Trophoblast cell (in vitro differentiated cells and primary cell): ENCODE results near the gene EFHC2.

Experiments
- DNase-seq, 2 donors: peaks; one replicate each; pipeline ENCODE4 v3.0.0-alpha.2; 2016
- H2AFZ ChIP-seq: 2 replicates; pipeline ENCODE4 v1.6.1; 2013; ENCODE audit warnings: low read length, moderate library complexity, mild to moderate bottlenecking; ENCODE audit not compliant: insufficient read depth, poor library complexity
- H2AK5ac ChIP-seq: 2 replicates; pipeline ENCODE4 v1.6.1; 2013; ENCODE audit warnings: mild to moderate bottlenecking, low read length
- H2BK120ac ChIP-seq: 2 replicates; pipeline ENCODE4 v1.6.1; 2013; ENCODE audit warnings: low read length, mild to moderate bottlenecking, moderate library complexity; ENCODE audit not compliant: insufficient read depth, poor library complexity
- H2BK12ac ChIP-seq: 2 replicates; pipeline ENCODE4 v1.6.1; 2013; ENCODE audit warnings: mild to moderate bottlenecking, low read length, moderate library complexity
- H2BK5ac ChIP-seq: 2 replicates; pipeline ENCODE4 v1.6.1; 2013; ENCODE audit warnings: low read length, low read depth, moderate library complexity, mild to moderate bottlenecking; ENCODE audit not compliant: poor library complexity
- H3K14ac ChIP-seq: 2 replicates; pipeline ENCODE4 v1.6.1; 2013; ENCODE audit warnings: mild to moderate bottlenecking, low read length
- H3K18ac ChIP-seq: 2 replicates; pipeline ENCODE4 v1.6.1; 2013; ENCODE audit warnings: mild to moderate bottlenecking, low read length
- H3K23ac ChIP-seq: 2 replicates; pipeline ENCODE4 v1.6.1; 2013; ENCODE audit warnings: low read length
- H3K27ac ChIP-seq: 2 replicates; pipeline ENCODE4 v1.5.1; 2013; ENCODE audit warnings: low read depth, mild to moderate bottlenecking, inconsistent platforms, low read length, moderate library complexity
- H3K27me3 ChIP-seq: 2 replicates; pipeline ENCODE4 v1.6.1; 2013; ENCODE audit warnings: inconsistent platforms, mild to moderate bottlenecking, low read length, moderate library complexity; ENCODE audit not compliant: insufficient read depth
- H3K36me3 ChIP-seq, 2 experiments: 1 replicate in 1 of 2; 2 replicates in 1 of 2; pipeline ENCODE4 v1.6.1; 2013; ENCODE audit warnings: low read length in 2 of 2, mild to moderate bottlenecking in 2 of 2, moderate library complexity in 1 of 2; ENCODE audit not compliant: insufficient read depth in 2 of 2, control insufficient read depth in 1 of 2
- H3K4ac ChIP-seq: 2 replicates; pipeline ENCODE4 v1.6.1; 2013; ENCODE audit warnings: low read depth, mild to moderate bottlenecking, low read length, moderate library complexity
- H3K4me1 ChIP-seq, 2 experiments: 1 replicate in 1 of 2; 2 replicates in 1 of 2; pipeline ENCODE4 v1.6.1; 2013; ENCODE audit warnings: low read length in 2 of 2, mild to moderate bottlenecking in 2 of 2, moderate library complexity in 1 of 2; ENCODE audit not compliant: insufficient read depth in 2 of 2, control insufficient read depth in 1 of 2
- H3K4me2 ChIP-seq: 2 replicates; pipeline ENCODE4 v1.6.1; 2013; ENCODE audit warnings: inconsistent platforms, mild to moderate bottlenecking, low read length, moderate library complexity
- H3K4me3 ChIP-seq: 2 replicates; pipeline ENCODE4 v1.5.1; 2013; ENCODE audit warnings: mild to moderate bottlenecking, low read depth, low read length, inconsistent platforms
- H3K79me1 ChIP-seq: one replicate; pipeline ENCODE4 v1.6.1; 2013; ENCODE audit warnings: low read length
- H3K79me2 ChIP-seq: 2 replicates; pipeline ENCODE4 v1.6.1; 2013; ENCODE audit warnings: low read length, mild to moderate bottlenecking; ENCODE audit not compliant: control insufficient read depth, insufficient read depth, poor library complexity
- H3K9ac ChIP-seq: 2 replicates; pipeline ENCODE4 v1.6.1; 2013; ENCODE audit warnings: mild to moderate bottlenecking, low read length
- H3K9me3 ChIP-seq: 2 replicates; pipeline ENCODE4 v1.6.1; 2013; ENCODE audit warnings: low read depth, mild to moderate bottlenecking, control low read depth, inconsistent platforms, low read length; ENCODE audit not compliant: insufficient read depth
- H4K12ac ChIP-seq: 2 replicates; pipeline ENCODE4 v1.6.1; 2013; ENCODE audit warnings: low read depth, mild to moderate bottlenecking, low read length, moderate library complexity
- H4K8ac ChIP-seq: 2 replicates; pipeline ENCODE4 v1.6.1; 2013; ENCODE audit warnings: low read depth, mild to moderate bottlenecking, low read length, moderate library complexity
- H4K91ac ChIP-seq: one replicate; pipeline ENCODE4 v1.6.1; 2013; ENCODE audit warnings: low read depth, mild to moderate bottlenecking, low read length, moderate library complexity
- WGBS: extraction: QIAGEN DNeasy Blood & Tissue Kit; methylation state at CpG from one replicate; pipeline ENCODE4 v1.1.7; 2013; ENCODE audit warnings: missing lambda C conversion rate; ENCODE audit not compliant: insufficient read length, insufficient coverage; ENCODE audit errors: extremely low coverage; 5-methylcytosine and 5-hydroxymethylcytosine counted together

Gene EFHC2

DNA sequence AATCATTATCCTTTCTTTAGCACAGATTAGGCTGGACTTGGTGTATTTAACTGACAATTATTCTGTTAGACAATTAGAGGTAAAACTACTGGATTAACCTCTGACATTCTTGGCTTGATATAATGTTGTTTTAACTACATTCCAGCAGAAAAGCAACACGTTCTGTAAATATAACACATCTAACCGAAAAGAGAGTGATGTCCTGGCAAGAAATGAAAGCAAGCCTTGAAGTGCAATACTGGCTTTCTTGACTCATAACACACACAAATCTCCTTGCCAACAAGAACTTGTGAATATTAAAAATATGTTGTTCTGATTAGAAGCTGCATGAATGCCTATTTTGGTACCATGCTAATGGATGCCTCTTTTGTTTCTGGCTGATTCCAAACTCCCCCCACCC lies 76.4 kb downstream of the EFHC2 start:
- no peak overlapping the region for H2BK12ac ChIP-seq
- no peaks in the 10 kb centered on the region for H3K4me1 ChIP-seq
- no peaks in the 10 kb centered on the region for H3K79me2 ChIP-seq
- no peak overlapping the region for H2AK5ac ChIP-seq
- H3K36me3 ChIP-seq: no peaks in the 10 kb centered on the region
- no peak overlapping the region for H3K4me2 ChIP-seq
- H2BK5ac ChIP-seq: no peak overlapping the region
- H3K79me1 ChIP-seq: no peaks in the 10 kb centered on the region
- no CpG with 5 or more reads among the region's 2 CpGs for WGBS
- H3K23ac ChIP-seq: no peak overlapping the region
- no peak overlapping the region for H3K18ac ChIP-seq
- H2BK120ac ChIP-seq: no peak overlapping the region
- H3K9me3 ChIP-seq: no peaks in the 10 kb centered on the region
- no peak overlapping the region for H4K12ac ChIP-seq
- no peak overlapping the region for H3K9ac ChIP-seq
- H3K14ac ChIP-seq: no peak overlapping the region
- H3K4ac ChIP-seq: no peak overlapping the region
- no peak overlapping the region for H3K4me3 ChIP-seq
- DNase-seq: no peak
- H2AFZ ChIP-seq: no peak overlapping the region
- no peaks in the 10 kb centered on the region for H3K27me3 ChIP-seq
- no peak overlapping the region for H3K27ac ChIP-seq
- H4K91ac ChIP-seq: no peak overlapping the region
- no peak overlapping the region for H4K8ac ChIP-seq

GRCh38 chrX:44265559-44265958 lies 77.9 kb downstream of the EFHC2 start:
- no CpG with 5 or more reads among the region's 2 CpGs for WGBS
- DNase-seq: no peak
- H3K27ac ChIP-seq: no peak overlapping the region
- H4K91ac ChIP-seq: no peak overlapping the region
- no peak overlapping the region for H3K14ac ChIP-seq
- no peak overlapping the region for H3K9ac ChIP-seq
- H3K36me3 ChIP-seq: no peaks in the 10 kb centered on the region
- H2BK120ac ChIP-seq: no peak overlapping the region
- no peaks in the 10 kb centered on the region for H3K79me2 ChIP-seq
- no peak overlapping the region for H3K4ac ChIP-seq
- no peaks in the 10 kb centered on the region for H3K79me1 ChIP-seq
- H2BK5ac ChIP-seq: no peak overlapping the region
- H3K18ac ChIP-seq: no peak overlapping the region
- H2AK5ac ChIP-seq: no peak overlapping the region
- no peak overlapping the region for H3K23ac ChIP-seq
- H3K27me3 ChIP-seq: no peaks in the 10 kb centered on the region
- no peak overlapping the region for H4K12ac ChIP-seq
- no peak overlapping the region for H2BK12ac ChIP-seq
- H2AFZ ChIP-seq: no peak overlapping the region
- no peak overlapping the region for H3K4me2 ChIP-seq
- H3K4me3 ChIP-seq: no peak overlapping the region
- H3K4me1 ChIP-seq: no peaks in the 10 kb centered on the region
- no peak overlapping the region for H4K8ac ChIP-seq
- H3K9me3 ChIP-seq: no peaks in the 10 kb centered on the region

DNA sequence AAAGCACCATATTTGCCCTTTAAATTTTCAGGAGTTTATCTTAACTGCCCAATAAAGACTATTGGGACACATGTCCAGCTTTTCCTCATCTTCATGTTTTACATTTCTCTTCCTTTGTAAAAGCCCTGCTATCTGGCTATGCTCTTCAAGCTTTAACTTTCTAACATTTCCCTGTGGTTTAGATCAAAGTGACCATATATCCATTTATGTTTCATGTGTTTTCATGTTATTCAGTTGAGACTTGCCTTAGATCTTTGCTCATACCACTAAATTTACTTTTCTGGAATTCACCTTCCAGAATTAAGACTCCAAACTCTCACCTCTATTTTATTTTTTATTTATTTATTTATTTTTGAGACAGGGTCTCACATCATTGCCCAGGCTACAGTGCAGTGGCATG lies 78.5 kb downstream of the EFHC2 start:
- Histone ChIP-seq H3K36me3 (no peaks in the 10 kb centered on the region), H3K18ac (no peak overlapping the region), H3K27ac (no peak overlapping the region), H3K23ac (no peak overlapping the region), H3K4ac (no peak overlapping the region), H4K12ac (no peak overlapping the region), H2BK5ac (no peak overlapping the region), H2BK120ac (no peak overlapping the region), H2BK12ac (no peak overlapping the region), H3K4me2 (no peak overlapping the region), H4K8ac (no peak overlapping the region), H3K4me3 (no peak overlapping the region), H3K9me3 (no peaks in the 10 kb centered on the region), H3K14ac (no peak overlapping the region), H2AFZ (no peak overlapping the region), H3K4me1 (no peaks in the 10 kb centered on the region), H4K91ac (no peak overlapping the region), H3K79me2 (no peaks in the 10 kb centered on the region), H3K27me3 (no peaks in the 10 kb centered on the region), H3K9ac (no peak overlapping the region), H2AK5ac (no peak overlapping the region), H3K79me1 (no peaks in the 10 kb centered on the region)
- no peak for DNase-seq

DNA sequence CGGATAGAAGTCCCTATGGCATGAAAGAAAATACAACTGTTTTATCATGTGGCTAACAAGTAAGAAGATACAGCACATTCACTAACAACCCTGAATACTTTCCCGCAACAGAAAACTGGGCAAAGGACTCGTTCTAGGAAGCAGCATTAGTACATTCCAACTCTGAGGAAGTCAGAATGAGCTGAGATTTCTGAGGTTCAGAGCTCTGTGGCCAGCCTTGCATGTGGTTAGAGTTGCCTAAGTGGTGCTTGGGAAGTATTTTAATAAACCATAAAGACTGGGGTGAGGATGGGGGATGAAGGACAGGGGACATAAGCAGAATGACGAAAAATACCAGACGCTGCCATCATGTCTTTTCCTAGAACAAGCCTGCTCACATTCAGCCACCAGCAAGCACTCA lies 82.2 kb downstream of the EFHC2 start:
- WGBS: no CpG with 5 or more reads among the region's 5 CpGs
- Histone ChIP-seq H3K23ac (no peak overlapping the region), H3K36me3 (no peaks in the 10 kb centered on the region), H2BK5ac (no peak overlapping the region), H3K27me3 (no peaks in the 10 kb centered on the region), H4K91ac (no peak overlapping the region), H4K12ac (no peak overlapping the region), H3K9ac (no peak overlapping the region), H3K4me3 (no peak overlapping the region), H2AK5ac (no peak overlapping the region), H3K4me1 (no peaks in the 10 kb centered on the region), H3K18ac (no peak overlapping the region), H3K79me1 (no peaks in the 10 kb centered on the region), H3K79me2 (no peaks in the 10 kb centered on the region), H3K14ac (no peak overlapping the region), H3K4me2 (no peak overlapping the region), H2BK12ac (no peak overlapping the region), H3K9me3 (no peaks in the 10 kb centered on the region), H3K27ac (no peak overlapping the region), H4K8ac (no peak overlapping the region), H2BK120ac (no peak overlapping the region), H2AFZ (no peak overlapping the region), H3K4ac (no peak overlapping the region)
- DNase-seq: no peak

GRCh38 chrX:44260609-44261008 lies 82.9 kb downstream of the EFHC2 start:
- H3K4me2 ChIP-seq: no peak overlapping the region
- no peaks in the 10 kb centered on the region for H3K27me3 ChIP-seq
- no peak for DNase-seq
- H4K12ac ChIP-seq: no peak overlapping the region
- no peak overlapping the region for H2BK5ac ChIP-seq
- no peaks in the 10 kb centered on the region for H3K4me1 ChIP-seq
- no peak overlapping the region for H2BK12ac ChIP-seq
- no peak overlapping the region for H2AK5ac ChIP-seq
- no peak overlapping the region for H2BK120ac ChIP-seq
- no peak overlapping the region for H3K23ac ChIP-seq
- no peaks in the 10 kb centered on the region for H3K36me3 ChIP-seq
- no peak overlapping the region for H2AFZ ChIP-seq
- H3K9me3 ChIP-seq: no peaks in the 10 kb centered on the region
- no peaks in the 10 kb centered on the region for H3K79me2 ChIP-seq
- no peak overlapping the region for H3K9ac ChIP-seq
- no peak overlapping the region for H3K14ac ChIP-seq
- no peaks in the 10 kb centered on the region for H3K79me1 ChIP-seq
- no peak overlapping the region for H3K4me3 ChIP-seq
- H3K4ac ChIP-seq: no peak overlapping the region
- no peak overlapping the region for H4K91ac ChIP-seq
- H4K8ac ChIP-seq: no peak overlapping the region
- no peak overlapping the region for H3K27ac ChIP-seq
- H3K18ac ChIP-seq: no peak overlapping the region
